ENCODE results near the gene ENTHD1. TPM values are rescaled to one million over a fixed set of nuclear protein-coding genes. Genes with fewer than 3 reads are reported as not detected.

ENTHD1 gene
- total RNA-seq, 1 experiment from 2014 or later, result not detected

GRCh38 chr22:39705386-39705785 is 188.2 kb downstream of the ENTHD1 start:
- Histone ChIP-seq H3K4me2 (ENCODE audit: insufficient read depth, insufficient read length, low read length) (no peak overlapping the region), H3K4me1 (ENCODE audit: insufficient read depth, low read length) (no peaks in the 10 kb centered on the region), H3K79me1 (ENCODE audit: insufficient read depth, low read depth, low read length, poor library complexity, severe bottlenecking) (no peaks in the 10 kb centered on the region), H3T11ph (ENCODE audit: low read length) (no peak overlapping the region), H4K91ac (ENCODE audit: insufficient read length, low read depth, low read length) (no peak overlapping the region), H4K5ac (ENCODE audit: insufficient read length, low read depth, low read length) (no peak overlapping the region), H3K14ac (ENCODE audit: insufficient read depth, low read length) (no peak overlapping the region), H3K23ac (ENCODE audit: insufficient read length, low read depth, low read length) (no peak overlapping the region), H2BK20ac (ENCODE audit: low read depth, low read length, poor library complexity, severe bottlenecking) (no peak overlapping the region), H2AK5ac (ENCODE audit: insufficient read length, low read length) (no peak overlapping the region), H3K27ac (ENCODE audit: insufficient read length, low read depth, low read length) (no peak overlapping the region), H3K23me2 (ENCODE audit: insufficient read length, low read depth, low read length, poor library complexity, severe bottlenecking) (no peaks in the 10 kb centered on the region), H3K9me3 (ENCODE audit: control insufficient read depth, low read depth, low read length) (no peaks in the 10 kb centered on the region), H2BK5ac (ENCODE audit: insufficient read length, low read length) (no peak overlapping the region), H2BK120ac (ENCODE audit: low read depth, low read length, poor library complexity, severe bottlenecking) (no peak overlapping the region), H4K8ac (replicated peaks; ENCODE audit: insufficient read length, low read depth, low read length) (no peak overlapping the region), H3K79me2 (ENCODE audit: insufficient read depth, low read length) (no peaks in the 10 kb centered on the region), H2BK15ac (ENCODE audit: low read depth, low read length) (no peak overlapping the region), H3K27me3 (ENCODE audit: insufficient read depth, low read length) (no peaks in the 10 kb centered on the region), H3K56ac (ENCODE audit: insufficient read length, low read depth, low read length) (no peak overlapping the region), H2AFZ (ENCODE audit: low read length) (no peak overlapping the region), H3K9ac (ENCODE audit: extremely low read depth, insufficient read length, low read length) (no peak overlapping the region), H2BK12ac (ENCODE audit: insufficient read length, low read depth, low read length) (no peak overlapping the region), H4K20me1 (ENCODE audit: control insufficient read depth, insufficient read depth, insufficient read length) (no peaks in the 10 kb centered on the region), H3K4ac (ENCODE audit: low read depth, low read length) (no peak overlapping the region), H3K18ac (ENCODE audit: insufficient read length, low read depth, low read length) (no peak overlapping the region)
- H3K4me1 Mint-ChIP-seq, result peaks cover 8 to 18% of the 10 kb centered on the region in 2 experiments
- no peak overlapping the region for H3K4me3 Mint-ChIP-seq
- H3K9me3 Mint-ChIP-seq, result no peaks in the 10 kb centered on the region
- WGBS (ENCODE audit: extremely low coverage, insufficient read length, low lambda C conversion rate), result no CpG with 5 or more reads among the region's 12 CpGs
- no peak for TF ChIP-seq CTCF (conservative IDR thresholded peaks at IDR 0.05)
- H3K36me3 Mint-ChIP-seq (ENCODE audit: insufficient read depth in 1 of 3, low read depth in 3 of 3), result no peaks in the 10 kb centered on the region
- H3K27me3 Mint-ChIP-seq (ENCODE audit: low read depth), result peaks cover 4% of the 10 kb centered on the region
- no peak for DNase-seq
- H3K27ac Mint-ChIP-seq, result no peak overlapping the region
